Adrenal gland (tissue), 5 donors: ENCODE data around the gene ULBP1.

ENCODE experiments used
- CTCF ChIP-seq, 6 experiments: fragments of 450-650 bp in 4 of 6; fragments of 200-600 bp in 2 of 6; sonication (generic) in 1 of 6; IDR thresholded peaks; 1 replicate in 5 of 6; 2 replicates in 1 of 6; pipeline versions ENCODE4 v1.5.1 to v1.8.0; 2016 to 2021; ENCODE audit warnings: antibody characterized with exemption in 6 of 6, mild to moderate bottlenecking in 2 of 6, moderate library complexity in 1 of 6
- POLR2A ChIP-seq, 2 donors: fragments of 450-650 bp; IDR thresholded peaks; one replicate each; pipeline ENCODE4 v1.6.1; 2017; ENCODE audit warnings: antibody characterized with exemption in 2 of 2, mild to moderate bottlenecking in 2 of 2, moderate library complexity in 1 of 2
- donor health status: DM: no; HTN: no; CAD: no.

GRCh38 chr6:149987602-149988107, 23.9 kb downstream of the ULBP1 start:
- TF ChIP-seq CTCF (IDR thresholded peaks at IDR 0.05) (no peak), POLR2A (IDR thresholded peaks at IDR 0.05) (no peak)
